Heart left ventricle (tissue), 13 donors: ENCODE data around the gene LRRC52.

ENCODE experiments used
- CTCF ChIP-seq, 12 donors: fragments of 200-600 bp; sonication (generic) in 4 of 12; IDR thresholded peaks; one replicate each; pipeline versions ENCODE4 v1.5.0 to v1.8.0; 2018 to 2022; ENCODE audit warnings: antibody characterized with exemption in 12 of 12, mild to moderate bottlenecking in 5 of 12
- POLR2A ChIP-seq, 2 donors: fragments of 450-650 bp; IDR thresholded peaks; one replicate each; pipeline ENCODE4 v1.6.1; 2017; ENCODE audit warnings: antibody characterized with exemption in 2 of 2, mild to moderate bottlenecking in 2 of 2, moderate library complexity in 2 of 2
- donor health status: ischemic (EF 13 %, LVEDD 7.1; RV severe dilation, severe dysfunction).
- donor health status: DM: no; HTN: yes; CAD: no.
- donor health status: DM: no; HTN: no; CAD: no.
- donor health status: ischemic (EF 25% LVEDD 6.9; RV normal size, moderate dysfunction).
- donor health status: ischemic (EF 25% LVEDD 5.7; RV mildly dilated, moderate dysfunction).
- donor health status: ischemic (EF 35%, LVEDD 5.7; RV mildly dilated, moderate dysfunction).
- donor health status: nonischemic (EF 11% LVEDD 7.7; RV severe dilation, severe dysfunction).
- donor health status: DM: yes; HTN: yes; CAD: no.
- donor health status: PGD.
- donor health status: ischemic (EF 29% LVEDD 5.4; RV normal size, mild dysfunction).
- donor health status: nonischemic (EF 23%, LVEDD 6.1; RV moderate dilation, normal function).

- TF ChIP-seq POLR2A (IDR thresholded peaks at IDR 0.05) (no peak), CTCF (IDR thresholded peaks at IDR 0.05) (no peak)
Observed at GRCh38 chr1:165496501-165496900, 47.3 kb upstream of the LRRC52 start.
